ENCODE results near the gene SH3GLB1. TPM values are rescaled to one million over a fixed set of nuclear protein-coding genes. Genes with fewer than 3 reads are reported as not detected.

SH3GLB1 gene
- total and polyA plus RNA-seq, 2 of the 4 experiments (the other 2 are of a cell fraction), result 22.2 to 36.5 TPM

DNA sequence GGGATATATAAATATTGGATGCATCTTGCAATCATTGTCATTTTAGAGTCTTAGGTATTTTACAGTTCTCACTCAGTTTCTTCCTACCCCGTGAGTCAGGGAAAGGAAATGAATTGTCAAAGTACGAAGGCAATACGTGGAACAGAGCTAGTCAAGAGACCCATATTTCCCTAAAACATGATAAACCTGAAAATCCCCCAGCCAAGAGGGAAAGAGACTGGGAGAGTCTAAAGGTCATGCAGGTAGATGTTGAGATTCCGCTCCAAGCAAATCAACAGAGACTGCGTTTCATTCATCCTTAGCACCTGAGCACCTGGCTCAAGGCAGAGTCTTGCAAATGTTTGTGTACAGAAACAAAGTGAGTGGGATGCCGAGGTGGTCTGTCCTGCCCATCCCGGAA is 58.0 kb downstream of the SH3GLB1 start:
- no TSS peak for BruUV-seq (replicated peaks)
- no peak overlapping the region for H3K14ac ChIP-seq (replicated peaks; ENCODE audit: low read depth, low read length)
- no peak overlapping the region for H4K8ac ChIP-seq (ENCODE audit: low read depth in 2 of 2, low read length in 2 of 2)
- no peak overlapping the region for H4K91ac ChIP-seq (ENCODE audit: insufficient read depth, low read depth, low read length)
- ATAC-seq (ENCODE audit: low read depth) (no peak), DNase-seq (no peak)
- TF ChIP-seq, protein P1, sequence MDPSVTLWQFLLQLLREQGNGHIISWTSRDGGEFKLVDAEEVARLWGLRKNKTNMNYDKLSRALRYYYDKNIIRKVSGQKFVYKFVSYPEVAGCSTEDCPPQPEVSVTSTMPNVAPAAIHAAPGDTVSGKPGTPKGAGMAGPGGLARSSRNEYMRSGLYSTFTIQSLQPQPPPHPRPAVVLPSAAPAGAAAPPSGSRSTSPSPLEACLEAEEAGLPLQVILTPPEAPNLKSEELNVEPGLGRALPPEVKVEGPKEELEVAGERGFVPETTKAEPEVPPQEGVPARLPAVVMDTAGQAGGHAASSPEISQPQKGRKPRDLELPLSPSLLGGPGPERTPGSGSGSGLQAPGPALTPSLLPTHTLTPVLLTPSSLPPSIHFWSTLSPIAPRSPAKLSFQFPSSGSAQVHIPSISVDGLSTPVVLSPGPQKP (IDR thresholded peaks at IDR 0.05; ENCODE audit: borderline replicate concordance, low read depth, low read length), result no peak
- TF ChIP-seq FOS (IDR thresholded peaks at IDR 0.05; ENCODE audit: low read depth, low read length), result no peak
- no peak for TF ChIP-seq SMC3 (IDR thresholded peaks at IDR 0.05; ENCODE audit: low read depth, low read length)
- no peak for TF ChIP-seq RCOR1 (IDR thresholded peaks at IDR 0.05; ENCODE audit: insufficient replicate concordance, low read length)
- TF ChIP-seq CHD1 (IDR thresholded peaks at IDR 0.05; ENCODE audit: low read depth, low read length), result no peak
- TF ChIP-seq RFX5 (IDR thresholded peaks at IDR 0.05; ENCODE audit: low read depth, low read length), result no peak
- TF ChIP-seq MAZ (IDR thresholded peaks at IDR 0.05; ENCODE audit: borderline replicate concordance, low read depth, low read length), result no peak
- no peak for TF ChIP-seq NFE2L2 (IDR thresholded peaks at IDR 0.05; ENCODE audit: low read depth, low read length)
- TF ChIP-seq MXI1 (IDR thresholded peaks at IDR 0.05; ENCODE audit: borderline replicate concordance, low read depth, low read length), result no peak
- TF ChIP-seq CEBPB (IDR thresholded peaks at IDR 0.05; ENCODE audit: low read depth, low read length), result no peak
- no peak for TF ChIP-seq RAD21 (IDR thresholded peaks at IDR 0.05; ENCODE audit: low read length)
- no peak for TF ChIP-seq MAFK (IDR thresholded peaks at IDR 0.05; ENCODE audit: low read depth, low read length)
- CTCF ChIA-PET, result no interaction called here
- intact Hi-C loops (cut with micrococcal nuclease) (no loop called here), in situ Hi-C loops (cut with MboI; ENCODE audit: low sequenced_read_pairs) (no loop called here), dilution Hi-C loops (cut with HindIII; ENCODE audit: low sequenced_read_pairs, unreplicated experiment) (no loop called here)
- H4K20me1 ChIP-seq (ENCODE audit: insufficient read depth, low read length), result no peaks in the 10 kb centered on the region
- no peak overlapping the region for H2AFZ ChIP-seq (replicated peaks; ENCODE audit: low read length, poor library complexity)
- no peaks in the 10 kb centered on the region for H3K79me1 ChIP-seq (ENCODE audit: low read depth in 1 of 2, low read length in 2 of 2)
- H3K27me3 ChIP-seq (ENCODE audit: control insufficient read depth, insufficient read depth, low read length), result peaks cover 6% of the 10 kb centered on the region
- POLR2A ChIA-PET (ENCODE audit: unreplicated experiment), result no interaction called here
- H3K18ac ChIP-seq (ENCODE audit: low read depth, low read length), result no peak overlapping the region
- H3K36me3 ChIP-seq (ENCODE audit: control insufficient read depth, insufficient read depth, low read length), result no peaks in the 10 kb centered on the region
- H3K4me1 ChIP-seq (ENCODE audit: control insufficient read depth, insufficient read depth, low read length), result no peaks in the 10 kb centered on the region
- H3K23ac ChIP-seq (ENCODE audit: low read depth, low read length), result no peak overlapping the region
- 100% methylated on average over 2 of the region's 7 CpGs; no CpG with 5 or more reads in 1 of the 2 experiments for WGBS, 2 experiments (ENCODE audit: extremely low coverage in 2 of 2, insufficient read length in 1 of 2)
- H2BK5ac ChIP-seq (ENCODE audit: low read depth, low read length, poor library complexity, severe bottlenecking), result no peak overlapping the region
- no peak overlapping the region for H2AK5ac ChIP-seq (ENCODE audit: low read depth, low read length)
- no peak overlapping the region for H3K56ac ChIP-seq (ENCODE audit: extremely low read depth, insufficient read depth, low read length)
- peaks cover under 1% of the 10 kb centered on the region; the same call in 1 of the 2 replicates for H3K9me3 ChIP-seq (ENCODE audit: control insufficient read depth, insufficient read depth, low read length)
- H4K5ac ChIP-seq (ENCODE audit: low read depth, low read length), result no peak overlapping the region
- no peak overlapping the region for H3K4me3 ChIP-seq (ENCODE audit: insufficient read depth, low read depth, low read length)
- H3K4ac ChIP-seq (ENCODE audit: low read depth, low read length), result no peak overlapping the region
- no peak overlapping the region for H3K27ac ChIP-seq (ENCODE audit: insufficient read depth, low read length)
- H2BK20ac ChIP-seq (ENCODE audit: low read depth, low read length), result no peak overlapping the region
- no peak overlapping the region for H3K4me2 ChIP-seq (ENCODE audit: low read depth, low read length)
- no peak overlapping the region for H2AK9ac ChIP-seq (replicated peaks; ENCODE audit: low read depth, low read length, poor library complexity)
- no peaks in the 10 kb centered on the region for H3K9me1 ChIP-seq (ENCODE audit: insufficient read depth, low read length)
- no peak overlapping the region for H2BK120ac ChIP-seq (ENCODE audit: low read depth, low read length)
- no peak overlapping the region for H3K9ac ChIP-seq (ENCODE audit: low read depth, low read length)
- H2BK15ac ChIP-seq (ENCODE audit: low read depth, low read length), result no peak overlapping the region
